HG02885 (cell line): ENCODE data around the gene ZC3H4.

Experiments used
- ATAC-seq: cut with Tn5 transposase; IDR thresholded peaks from one replicate; pipeline ENCODE4 v1.9.1; 2021; ENCODE audit warnings: mild to moderate bottlenecking; ENCODE audit not compliant: unreplicated experiment, poor library complexity

The ZC3H4 gene

GRCh38 chr19:47135156-47135555 is 21.6 kb upstream of the ZC3H4 start:
- ATAC-seq: no peak

GRCh38 chr19:47134545-47134944 is 21.0 kb upstream of the ZC3H4 start:
- ATAC-seq: no peak

GRCh38 chr19:47133021-47133471 is 19.5 kb upstream of the ZC3H4 start:
- no peak for ATAC-seq

- ATAC-seq: no peak
These were observed 18.7 kb upstream of the ZC3H4 start for GRCh38 chr19:47132194-47132852.

GRCh38 chr19:47130589-47131227 is 17.1 kb upstream of the ZC3H4 start, which contains the start of gene SAE1:
Gene SAE1 (plus strand): TSS chr19:47130835. CDS start chr19:47130931, 96 bp downstream.
- peak; percentile 85 for ATAC-seq

- ATAC-seq: no peak
These were observed 16.6 kb upstream of the ZC3H4 start for GRCh38 chr19:47130120-47130588.

- ATAC-seq: no peak
These were observed 16.0 kb upstream of the ZC3H4 start for GRCh38 chr19:47129579-47129978.

GRCh38 chr19:47125669-47125938 is 12.0 kb upstream of the ZC3H4 start:
- ATAC-seq: no peak

GRCh38 chr19:47124937-47125668 is 11.5 kb upstream of the ZC3H4 start:
- ATAC-seq: no peak

GRCh38 chr19:47123406-47123805 is 9.8 kb upstream of the ZC3H4 start:
- no peak for ATAC-seq

- ATAC-seq: no peak
These were observed 9.1 kb upstream of the ZC3H4 start for GRCh38 chr19:47122359-47123335.

GRCh38 chr19:47120470-47121067 is 7.0 kb upstream of the ZC3H4 start:
- ATAC-seq: no peak

- ATAC-seq: no peak
These were observed 475 bp upstream of the ZC3H4 start for GRCh38 chr19:47113850-47114651.

- ATAC-seq: peak; percentile 26
These were observed 1.2 kb downstream of the ZC3H4 start for GRCh38 chr19:47112166-47112996.

GRCh38 chr19:47111682-47112165 is 1.9 kb downstream of the ZC3H4 start:
- ATAC-seq: no peak

GRCh38 chr19:47111006-47111621 is 2.5 kb downstream of the ZC3H4 start:
- no peak for ATAC-seq

- ATAC-seq: no peak
These were observed 3.0 kb downstream of the ZC3H4 start for GRCh38 chr19:47110521-47111005.
